Left hindlimb (tissue), 1 donor: ENCODE results near the gene RAD51B.
A peak's percentile ranks its signal among the peaks of the same experiment; 100 is the strongest.

ENCODE experiments used
- DNase-seq: peaks from one replicate; pipeline ENCODE4 v3.0.0-alpha.2; 2018

The RAD51B gene

DNA sequence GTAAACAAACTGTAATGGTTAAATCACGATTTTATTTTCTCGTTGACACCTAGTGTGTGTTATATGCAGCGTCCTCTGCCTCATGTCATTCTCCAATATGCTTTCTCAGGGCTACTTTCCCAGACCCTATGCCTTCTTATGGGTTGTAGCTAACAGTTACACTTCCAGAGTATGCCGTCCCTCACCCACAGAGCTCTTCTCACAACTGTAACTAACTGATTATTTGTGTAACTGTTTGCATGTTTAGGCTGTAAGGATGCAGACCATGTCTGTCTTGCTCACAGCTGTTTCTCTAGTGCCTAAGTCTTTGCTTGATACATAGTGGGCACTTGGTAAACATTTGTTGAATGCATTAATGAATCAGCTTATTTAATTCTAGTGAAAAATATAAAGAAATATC, 555.8 kb downstream of the RAD51B start:
- DNase-seq, result no peak

DNA sequence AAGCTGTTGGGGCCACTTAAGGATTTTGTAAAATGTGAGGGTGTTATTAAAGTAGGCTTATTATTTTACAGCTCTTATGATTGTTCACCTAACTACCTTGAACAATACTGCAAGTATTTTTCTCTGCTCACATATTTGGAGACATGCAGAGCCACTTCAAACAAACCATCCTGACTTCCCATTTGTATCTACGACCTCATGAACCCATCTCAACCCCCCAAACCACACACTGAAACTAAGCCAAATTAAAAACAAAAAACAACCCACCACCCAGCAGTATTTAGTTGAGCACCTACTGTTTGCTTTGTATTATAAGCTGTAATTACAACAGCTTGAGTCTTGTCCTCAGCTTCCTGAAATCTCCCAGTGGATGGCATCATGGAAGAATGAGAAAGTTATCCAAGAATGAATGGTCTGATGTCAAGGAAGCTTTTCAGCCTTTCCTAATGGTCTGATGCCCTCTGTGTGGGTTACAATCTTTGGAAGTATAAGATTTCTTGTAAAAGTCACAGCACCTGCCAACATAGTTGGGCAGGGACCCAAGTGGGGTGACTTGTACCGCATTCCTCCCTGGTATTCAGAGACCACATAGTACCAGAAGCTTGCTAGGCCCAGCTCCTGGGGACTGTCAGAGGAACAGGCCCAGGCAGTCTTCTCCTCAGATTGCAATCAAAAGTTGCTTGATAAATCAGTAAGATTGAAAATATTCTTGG, 556.6 kb downstream of the RAD51B start:
- DNase-seq, result no peak

DNA sequence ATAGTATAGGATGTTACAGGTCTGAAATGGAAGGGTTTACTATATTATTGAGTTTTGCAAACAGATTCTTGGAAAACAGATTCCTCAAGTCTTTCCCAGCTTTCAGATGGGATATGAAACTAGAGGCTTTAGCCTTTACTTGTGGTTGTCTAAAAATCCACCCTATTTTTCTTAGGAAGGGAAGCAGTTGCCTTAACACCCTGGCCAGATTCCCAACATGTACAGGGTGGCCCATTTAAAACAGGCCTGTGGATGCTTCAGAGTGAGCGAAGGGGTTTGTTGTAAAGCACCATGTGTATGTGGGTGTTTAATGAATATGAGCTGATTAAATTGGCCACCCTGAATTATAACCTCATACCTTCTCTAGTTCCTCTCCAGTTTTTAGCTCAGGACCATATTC, 557.4 kb downstream of the RAD51B start:
- DNase-seq, result no peak

DNA sequence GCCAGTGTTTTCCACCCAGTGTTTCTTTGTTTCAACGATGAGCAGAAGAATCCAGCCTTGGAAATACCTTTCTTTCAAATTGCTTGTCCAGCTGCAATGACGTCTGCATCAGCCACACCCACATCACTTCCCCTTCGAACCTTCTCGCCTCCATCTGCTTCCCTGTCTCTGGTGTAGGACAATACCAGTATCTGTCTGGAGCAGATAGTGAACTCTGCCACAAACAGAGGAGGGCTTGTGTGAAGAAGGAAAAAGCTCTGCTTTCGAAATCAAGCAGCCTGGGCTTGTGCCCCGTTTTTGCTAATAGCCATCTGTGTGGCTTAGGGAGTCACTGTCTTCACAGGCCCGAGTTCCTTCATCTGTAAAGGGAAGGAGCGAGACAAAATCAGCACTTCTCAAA, 557.9 kb downstream of the RAD51B start:
- peak; percentile 65 for DNase-seq

DNA sequence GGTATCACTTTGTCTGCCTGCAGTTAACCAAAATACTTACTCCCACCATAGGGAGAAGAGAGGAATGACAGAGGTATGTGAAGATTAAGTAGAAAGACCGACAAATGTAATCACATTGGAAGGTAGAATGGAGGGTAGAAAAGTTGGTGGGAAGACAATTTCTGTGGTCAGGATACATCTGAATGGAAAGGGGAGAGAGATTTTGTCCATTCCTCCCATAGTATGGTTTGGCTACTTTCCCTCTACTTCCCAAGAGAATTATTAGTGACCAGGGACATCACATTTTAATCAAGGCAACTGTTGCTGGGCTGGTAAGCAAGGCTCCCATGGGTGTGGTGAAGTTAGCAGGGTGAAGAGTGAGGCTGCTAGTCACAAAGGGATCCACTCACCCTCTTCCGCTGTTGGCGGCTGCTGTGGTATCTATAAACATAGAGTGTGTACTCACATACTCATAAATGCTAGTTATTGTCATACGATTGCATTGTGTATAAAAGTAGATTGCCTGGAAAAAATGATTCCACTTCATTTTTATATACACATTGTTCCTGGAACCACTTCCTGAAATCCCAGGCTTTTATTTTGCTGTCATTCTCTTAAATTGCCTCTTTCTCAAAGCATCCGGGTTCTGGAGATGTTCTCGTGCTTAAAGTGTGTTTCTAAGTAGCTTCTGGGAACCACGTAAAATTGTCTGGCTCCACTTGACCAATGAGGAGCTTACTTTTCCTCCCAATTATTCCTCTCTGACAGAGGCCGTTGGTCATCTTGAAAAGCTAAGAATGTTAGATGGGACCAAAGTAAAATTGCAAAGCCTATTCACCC, 560.1 kb downstream of the RAD51B start:
- no peak for DNase-seq

DNA sequence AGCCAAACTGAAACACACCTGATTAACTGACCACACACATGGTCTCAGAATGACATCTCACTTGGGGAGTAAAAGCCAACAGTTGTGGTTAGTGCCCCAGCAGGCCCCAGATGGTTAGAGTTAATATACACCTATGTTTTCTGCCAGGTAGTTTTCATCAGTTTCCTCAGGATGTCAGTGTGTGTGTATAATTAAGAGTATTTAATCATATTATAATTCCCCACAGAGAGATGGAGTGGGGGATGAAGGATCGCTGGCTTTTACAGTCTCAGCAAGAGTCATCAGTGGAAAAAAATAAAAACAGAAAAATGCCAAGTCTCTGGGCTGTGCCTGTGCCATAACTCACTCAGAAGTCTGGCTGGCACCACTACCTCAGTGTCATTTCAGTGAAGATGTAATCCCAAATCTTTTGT, 560.8 kb downstream of the RAD51B start:
- DNase-seq, result no peak

DNA sequence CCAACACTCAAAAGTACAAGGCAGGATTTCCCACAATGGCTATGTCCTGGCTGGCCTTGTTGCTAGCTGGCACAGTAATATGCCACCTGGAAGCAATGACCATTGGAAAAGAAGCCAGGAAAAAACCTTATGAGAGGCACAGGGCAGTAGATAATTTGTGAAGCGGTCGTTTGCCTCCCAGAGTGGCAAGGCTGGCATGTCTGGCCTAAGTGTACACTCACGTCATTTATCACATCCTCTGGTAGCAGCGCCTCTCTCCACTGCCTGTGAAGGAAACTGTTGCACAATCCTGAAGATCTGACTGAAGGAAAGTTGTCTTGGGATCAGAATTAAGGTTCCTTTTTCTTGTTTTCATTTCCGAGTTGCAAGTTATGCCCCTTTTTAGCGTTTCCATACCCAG, 564.8 kb downstream of the RAD51B start:
- no peak for DNase-seq

DNA sequence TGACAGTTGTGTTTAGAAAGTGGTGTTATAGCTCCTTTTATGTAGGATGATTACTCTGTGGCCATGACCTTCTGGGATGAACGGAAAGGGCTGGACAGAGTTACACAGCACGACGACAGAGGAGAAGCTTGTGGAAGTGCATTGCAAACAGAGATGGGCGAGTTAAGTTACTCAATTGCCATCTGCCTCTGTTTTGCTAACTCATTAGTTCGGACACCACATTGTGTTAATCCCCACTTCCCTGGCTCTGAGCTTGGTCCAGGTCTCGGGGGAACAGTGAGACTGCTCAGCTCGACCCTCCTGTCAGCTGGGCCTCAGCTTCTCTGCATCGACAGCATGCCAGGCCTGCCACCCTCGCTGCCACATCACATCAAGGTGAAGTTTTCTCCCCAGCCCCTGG, 565.3 kb downstream of the RAD51B start:
- DNase-seq, result no peak

DNA sequence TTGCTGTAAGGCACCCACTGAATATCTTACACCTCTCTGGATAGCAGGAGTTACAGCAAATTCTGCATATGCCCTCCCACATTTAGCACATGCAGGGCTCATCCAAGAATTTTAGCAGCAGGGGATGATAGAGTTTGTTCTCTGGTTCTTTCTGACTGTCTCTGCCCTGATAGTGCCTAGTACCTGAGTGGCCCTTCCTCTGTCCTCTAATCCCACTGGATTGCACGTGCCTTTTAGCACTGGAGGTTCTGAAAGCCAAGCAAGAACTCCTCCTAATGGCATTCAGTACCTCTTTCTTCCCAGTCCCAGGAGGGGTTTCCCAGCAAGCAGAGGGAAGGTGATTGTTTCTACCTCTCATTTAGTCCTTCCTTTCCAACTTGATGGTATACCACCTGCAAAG, 566.9 kb downstream of the RAD51B start:
- DNase-seq, result no peak

DNA sequence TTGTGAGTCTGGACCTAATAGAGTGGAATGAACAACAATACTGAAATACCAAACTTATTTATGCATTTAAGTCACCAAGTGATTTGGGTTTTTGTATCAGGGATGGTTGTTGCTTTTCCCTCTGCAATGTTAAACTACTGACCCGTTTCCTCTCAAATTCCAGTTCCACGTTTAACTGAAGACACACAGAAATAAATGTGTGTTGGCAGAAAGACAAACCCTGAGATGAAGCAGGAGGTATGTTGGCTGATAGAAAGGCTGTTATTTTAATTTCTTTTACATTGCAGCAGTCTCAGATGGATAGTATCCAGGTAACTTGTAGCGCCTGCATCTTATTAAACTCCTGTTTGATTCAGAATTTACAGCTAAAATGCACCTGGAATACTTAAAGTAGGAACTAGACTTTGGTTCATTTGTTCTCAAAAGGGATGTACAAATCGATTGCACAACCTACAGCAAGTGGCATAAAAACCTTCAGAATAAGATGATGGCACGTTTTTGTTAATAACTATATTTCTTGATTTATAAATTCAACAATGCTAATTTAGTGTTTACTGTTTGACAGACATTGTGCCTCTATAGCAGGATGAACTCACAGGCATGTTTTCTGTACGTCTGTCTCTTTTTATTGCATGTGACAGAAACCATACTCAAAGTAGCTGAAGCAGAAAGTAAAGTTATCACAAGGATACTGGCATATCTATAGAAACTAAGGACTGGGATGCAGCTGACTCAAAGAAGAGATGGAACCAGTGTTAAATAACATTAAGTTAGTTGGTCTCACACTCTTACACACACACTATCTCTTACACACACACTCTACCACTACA, 567.6 kb downstream of the RAD51B start:
- no peak for DNase-seq

DNA sequence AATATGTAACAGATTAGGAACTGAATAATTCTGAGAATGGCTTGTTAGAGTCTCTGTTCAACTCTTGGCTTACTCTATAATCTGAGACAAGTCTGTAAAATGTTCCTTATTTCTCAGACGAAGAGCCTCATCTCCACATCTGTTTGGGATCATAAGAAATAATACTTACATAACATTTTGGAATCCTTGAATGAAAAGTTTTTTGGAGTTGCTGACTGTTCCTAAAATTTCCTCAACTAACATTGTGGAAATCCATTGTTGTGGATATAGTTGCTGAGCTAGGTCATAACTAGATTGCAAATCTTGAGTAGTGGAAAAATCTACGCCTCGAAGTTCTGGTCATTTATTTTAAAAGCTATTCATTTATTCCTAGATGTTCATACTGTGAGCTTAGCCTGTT, 570.4 kb downstream of the RAD51B start:
- DNase-seq, result no peak

DNA sequence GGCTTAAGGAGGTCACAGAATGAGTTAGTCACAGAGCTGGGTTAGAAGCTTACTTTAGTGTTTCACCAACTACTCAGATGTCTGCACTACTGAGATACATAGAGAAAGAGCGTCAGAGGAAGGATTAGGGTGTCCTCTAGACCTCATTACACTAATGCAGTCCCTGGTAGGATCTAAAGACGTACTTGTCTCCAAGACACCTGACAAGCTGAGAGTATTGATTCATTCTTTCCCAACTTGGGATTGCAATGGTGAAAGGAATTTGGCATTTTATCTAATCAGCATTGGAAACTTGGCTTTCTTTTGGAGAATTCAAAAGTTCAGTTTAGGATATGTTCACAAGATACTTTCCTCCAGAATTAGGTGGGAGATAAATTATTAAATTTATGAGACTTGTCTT, 571.2 kb downstream of the RAD51B start:
- no peak for DNase-seq

DNA sequence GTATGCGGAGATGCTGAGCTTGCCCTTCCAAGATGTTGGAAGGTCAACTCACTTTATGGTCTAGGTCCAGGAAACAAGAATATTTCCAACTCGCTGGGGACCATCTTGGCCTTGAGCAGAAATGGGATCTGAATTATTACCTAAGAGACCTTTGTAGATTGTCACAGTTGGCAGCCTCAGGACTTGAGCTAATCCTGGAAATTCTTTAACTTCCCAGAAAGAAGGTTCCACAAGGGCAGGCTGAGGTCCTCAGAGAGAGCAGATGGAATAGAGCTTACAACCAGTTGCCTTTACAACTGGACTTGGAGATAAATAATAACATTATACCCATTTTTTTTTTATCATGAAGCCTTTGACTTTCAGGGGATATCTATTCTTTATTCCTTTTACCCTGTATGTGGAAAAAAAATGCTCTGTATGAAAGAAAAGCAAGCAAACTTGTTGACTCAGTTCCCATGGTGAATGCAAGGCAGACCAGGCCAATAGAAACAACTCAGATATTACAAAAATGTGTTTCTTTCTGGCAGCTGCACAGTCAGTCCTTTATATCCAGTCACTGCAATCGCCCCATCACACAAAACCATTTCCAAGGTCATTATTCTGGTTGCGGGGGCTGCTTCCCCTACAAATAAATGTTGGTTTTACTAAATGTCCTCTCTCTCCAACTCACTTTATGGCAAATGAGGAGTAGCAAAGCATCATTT, 571.9 kb downstream of the RAD51B start:
- peak; percentile 76 for DNase-seq

DNA sequence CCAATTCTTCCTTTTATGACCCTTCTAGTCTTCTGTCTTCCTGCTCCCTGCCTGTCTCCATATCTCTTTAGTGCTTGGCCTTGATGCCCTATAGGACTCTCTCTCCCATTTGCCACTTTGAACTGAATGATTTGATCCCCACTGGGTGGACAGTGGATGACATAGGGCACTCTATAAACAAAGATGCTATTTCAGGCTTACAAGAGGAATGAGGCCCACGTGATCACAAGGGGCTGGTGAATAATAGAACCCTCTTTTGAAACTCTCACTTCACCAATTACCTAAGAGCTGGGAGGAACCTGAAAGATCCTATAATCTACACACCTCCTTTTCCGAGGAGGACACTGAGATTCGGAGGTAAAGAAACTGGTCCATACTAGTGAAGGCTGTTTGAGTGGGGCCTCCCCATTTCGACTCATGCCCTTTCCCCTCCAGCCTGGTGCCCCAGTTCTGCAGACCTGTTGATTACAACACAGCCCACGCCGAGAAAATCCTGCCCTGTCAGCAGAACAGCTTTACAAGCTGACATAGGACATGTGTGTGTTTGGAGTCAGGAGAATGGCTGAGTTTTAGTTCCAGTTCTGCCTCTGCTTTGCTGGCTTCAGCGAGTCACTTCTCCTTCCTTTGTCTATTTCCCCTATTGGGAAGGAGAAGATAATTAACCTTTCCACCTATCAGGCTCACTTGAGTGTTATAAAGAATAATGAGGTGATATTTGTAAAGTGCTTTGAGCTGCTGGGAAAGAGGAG, 573.0 kb downstream of the RAD51B start:
- DNase-seq, result peak; percentile 60

DNA sequence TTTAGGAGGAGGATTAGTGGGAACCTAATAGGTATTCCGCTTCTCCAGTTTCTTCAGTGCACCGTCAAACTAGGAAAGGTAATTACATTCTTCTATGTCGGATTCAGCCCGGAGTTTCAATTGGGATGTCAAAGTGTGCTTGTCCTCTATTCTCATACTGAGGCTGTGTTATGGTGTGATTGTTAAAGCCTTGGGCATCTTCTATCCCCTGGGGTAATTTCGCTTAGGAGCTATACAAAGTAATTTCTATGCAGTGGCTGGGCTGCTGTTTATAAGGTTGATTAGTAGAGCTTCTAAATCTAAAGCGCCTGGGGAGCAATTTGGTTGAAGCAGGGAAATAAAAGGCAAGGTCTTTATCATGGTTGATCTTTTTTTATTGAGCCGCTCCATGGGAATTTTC, 573.7 kb downstream of the RAD51B start:
- no peak for DNase-seq

DNA sequence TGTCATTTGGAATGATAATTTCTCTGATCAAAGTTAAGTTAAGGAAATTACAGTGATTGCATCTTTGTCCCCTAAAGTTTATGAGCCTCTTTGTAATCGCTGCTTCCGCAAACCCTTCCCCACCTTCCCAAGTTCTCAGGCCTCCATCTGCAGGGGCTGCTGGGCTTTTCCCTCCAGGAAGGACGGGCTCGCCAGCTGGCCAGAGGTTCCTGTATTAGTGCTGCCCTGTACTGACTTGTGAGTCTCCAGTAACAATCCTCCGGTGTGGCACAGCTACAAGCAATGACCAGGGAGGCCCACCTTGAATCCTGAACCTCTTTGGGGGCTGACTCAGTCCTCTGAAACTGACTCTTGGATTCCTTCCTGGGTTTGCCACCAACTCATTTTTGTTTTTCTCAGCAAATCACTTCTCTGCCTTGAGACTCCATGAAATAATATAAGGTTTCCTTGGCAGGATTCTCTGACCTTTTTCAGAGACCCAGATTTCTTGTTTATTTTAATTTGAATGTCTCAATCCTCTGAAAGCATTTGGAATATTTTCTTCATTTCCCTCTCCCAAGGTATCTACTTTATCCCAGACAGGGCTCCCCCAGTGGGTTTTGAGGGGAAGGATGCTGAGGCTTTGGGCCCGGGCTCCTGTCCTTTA, 574.7 kb downstream of the RAD51B start:
- peak; percentile 67 for DNase-seq

DNA sequence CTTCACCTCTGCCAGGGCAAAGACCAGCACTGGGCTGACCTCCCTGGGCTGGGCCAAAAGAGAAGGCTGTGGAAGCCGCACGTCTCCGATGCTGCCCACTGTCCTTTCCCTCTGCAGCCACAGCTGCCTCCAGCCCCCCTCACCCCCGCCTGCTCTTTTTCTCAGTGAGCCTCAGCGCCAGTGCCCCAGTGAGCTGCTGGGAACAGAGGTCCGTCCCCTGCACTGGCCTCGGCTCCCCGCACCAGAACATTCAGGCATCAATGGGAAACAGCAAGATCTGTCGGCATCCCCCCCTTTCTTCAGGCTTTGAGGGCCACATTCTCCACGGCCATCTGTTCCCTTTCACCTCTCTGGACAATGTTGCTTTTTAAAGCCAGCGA, 575.2 kb downstream of the RAD51B start:
- DNase-seq, result no peak

DNA sequence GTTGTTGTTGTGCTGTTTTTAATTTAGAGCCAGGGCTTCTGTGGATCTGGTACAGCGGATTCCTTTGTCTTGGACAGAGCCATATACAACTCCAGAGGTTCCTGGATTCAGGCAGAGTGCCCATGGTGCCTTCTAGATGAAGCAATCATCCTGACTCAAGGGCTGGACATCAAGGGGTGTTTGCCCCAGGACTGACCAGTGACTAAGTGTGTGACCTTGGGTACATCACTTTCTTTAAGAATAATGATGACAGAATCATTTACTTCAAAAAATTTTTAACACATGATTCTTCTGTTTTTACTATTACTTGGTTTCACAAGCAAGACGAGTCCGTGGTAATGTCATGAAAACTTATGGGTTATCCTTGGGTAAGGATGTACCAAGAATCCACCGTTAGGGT, 576.0 kb downstream of the RAD51B start:
- DNase-seq, result no peak

DNA sequence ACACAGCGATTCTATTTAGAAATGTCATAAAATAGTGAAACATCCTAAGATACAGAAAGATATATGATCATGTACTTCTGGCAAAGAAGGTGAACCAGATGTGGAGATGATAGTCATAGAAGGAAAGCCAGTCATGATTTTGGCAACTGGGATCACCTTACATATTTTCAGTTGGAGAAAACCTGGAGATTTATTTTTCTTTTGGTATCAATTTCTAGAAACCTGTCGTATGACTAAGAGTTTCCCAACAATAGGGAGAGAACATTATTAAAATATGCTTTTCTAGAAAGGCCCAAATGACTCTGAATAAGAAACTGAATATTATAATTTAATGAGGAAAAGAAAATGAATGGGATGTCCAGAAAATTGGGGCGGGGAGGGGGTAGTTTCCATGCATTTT, 576.9 kb downstream of the RAD51B start:
- DNase-seq, result no peak

DNA sequence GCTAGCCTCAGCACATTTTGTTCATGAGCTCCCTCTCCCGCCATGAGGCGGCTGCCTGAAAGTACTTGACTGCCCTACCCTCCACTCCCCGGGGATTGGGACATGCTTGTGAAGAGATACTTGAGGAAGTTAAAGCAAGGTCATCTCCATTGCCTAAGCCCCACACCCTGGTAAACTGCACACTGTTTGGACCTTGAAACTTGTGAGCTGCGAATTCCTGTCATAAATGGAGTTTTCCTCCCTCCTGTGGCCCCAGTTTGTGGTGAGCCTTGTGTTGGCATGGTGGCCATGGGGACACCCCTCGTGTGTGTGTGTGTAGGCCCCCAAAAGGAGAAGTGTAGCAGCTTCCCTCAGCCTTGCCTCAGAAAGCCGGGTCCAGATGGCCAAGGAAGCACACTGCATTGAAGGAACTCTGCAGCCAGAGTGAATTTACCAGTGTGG, 577.8 kb downstream of the RAD51B start:
- no peak for DNase-seq

DNA sequence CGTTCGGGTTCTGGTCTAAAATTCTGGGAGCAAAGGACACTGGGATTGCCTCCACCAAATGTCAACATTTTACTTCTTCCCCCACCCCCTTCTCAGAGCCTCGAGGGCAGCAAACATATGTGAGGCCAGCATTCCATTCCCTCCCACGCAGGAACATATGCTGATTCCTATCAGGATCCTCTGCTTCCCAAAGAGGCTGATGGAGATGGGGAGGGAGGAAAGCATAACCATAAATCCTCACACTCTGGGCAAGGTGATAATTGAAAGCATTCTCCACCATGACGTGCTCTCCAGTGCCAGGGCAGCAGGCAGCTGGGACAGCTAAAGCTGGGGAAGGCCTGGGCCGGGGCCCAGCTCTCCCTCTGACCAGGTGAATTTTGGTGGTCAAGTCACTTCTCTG, 578.2 kb downstream of the RAD51B start:
- no peak for DNase-seq

DNA sequence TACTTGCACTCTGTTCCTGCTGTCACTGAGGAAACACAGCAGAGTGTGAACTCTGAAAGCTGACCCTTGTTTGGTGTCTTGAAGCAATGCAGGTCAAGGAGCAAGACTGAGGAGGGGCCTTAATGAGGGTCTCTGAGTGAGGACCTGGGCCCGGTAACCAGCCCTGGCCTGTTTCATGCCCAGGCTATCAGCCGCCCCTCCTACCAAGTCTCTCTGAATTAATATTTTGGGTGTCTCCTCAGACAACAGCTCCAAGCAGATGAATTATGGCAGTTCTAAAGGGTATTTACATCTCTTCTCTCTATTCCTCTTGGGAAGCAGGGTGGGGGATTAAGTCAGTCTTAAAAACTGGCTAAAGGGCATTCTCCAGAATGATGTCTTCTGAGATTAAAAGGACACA, 578.8 kb downstream of the RAD51B start:
- DNase-seq, result no peak
